ENCODE results near the gene ANKH. TPM values are rescaled to one million over a fixed set of nuclear protein-coding genes. Genes with fewer than 3 reads are reported as not detected.
A peak's percentile ranks its signal among the peaks of the same experiment; 100 is the strongest.

The ANKH gene
- total RNA-seq, 4 donors from 2014 or later = 33.4 to 49.4 (median 38.0) TPM

DNA sequence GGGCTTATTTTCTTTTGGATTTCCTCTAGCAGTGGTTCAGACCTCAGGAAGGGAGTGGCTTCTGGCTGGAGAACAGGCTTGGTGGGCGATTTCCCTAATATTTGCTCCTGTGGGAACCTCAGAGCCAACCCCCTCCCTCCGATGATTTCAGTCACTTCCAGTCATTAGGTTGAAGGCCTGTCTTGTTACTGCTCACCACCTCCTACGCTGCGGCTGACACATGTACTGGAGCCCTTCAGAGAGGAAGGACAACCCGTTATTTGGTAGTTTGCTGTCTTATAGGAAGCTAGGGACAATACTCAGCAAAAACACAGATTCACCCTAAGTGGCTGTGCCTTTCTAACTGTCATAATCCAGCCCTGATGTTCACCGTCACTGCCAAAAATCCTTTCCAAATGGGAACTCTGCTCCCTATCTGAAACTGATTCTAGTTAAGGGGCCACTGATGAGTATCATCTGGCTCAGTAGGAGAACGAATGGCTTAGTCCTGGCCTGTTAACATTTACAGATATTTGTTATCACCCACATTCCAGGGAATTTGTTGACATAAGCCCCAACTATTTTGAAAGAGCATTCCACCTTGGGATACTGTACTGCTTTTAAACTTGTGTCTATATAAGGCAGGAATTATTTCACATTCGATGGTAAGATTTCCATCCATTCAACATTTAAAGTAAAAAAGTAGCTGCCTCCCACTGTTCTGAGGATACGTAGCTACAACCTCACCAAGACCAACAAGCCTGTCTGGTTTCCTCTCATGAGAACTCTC is 29.3 kb upstream of the ANKH start:
- 62% methylated on average over 9 of the region's 9 CpGs for WGBS
- no peak for DNase-seq (ENCODE audit: extremely low spot score)
- Histone ChIP-seq H3K4me1 (peaks cover 7 to 23% (median 11%) of the 10 kb centered on the region in 4 donors), H3K27me3 (no peaks in the 10 kb centered on the region), H3K36me3 (no peaks in the 10 kb centered on the region), H3K9me3 (no peaks in the 10 kb centered on the region), H3K4me3 (no peak overlapping the region), H3K27ac (replicated peaks in 1 of 4) (peak overlapping the region; percentile 28 to 49 (median 40))
- no peak for TF ChIP-seq EP300 (IDR thresholded peaks at IDR 0.05)
- TF ChIP-seq, protein P1, sequence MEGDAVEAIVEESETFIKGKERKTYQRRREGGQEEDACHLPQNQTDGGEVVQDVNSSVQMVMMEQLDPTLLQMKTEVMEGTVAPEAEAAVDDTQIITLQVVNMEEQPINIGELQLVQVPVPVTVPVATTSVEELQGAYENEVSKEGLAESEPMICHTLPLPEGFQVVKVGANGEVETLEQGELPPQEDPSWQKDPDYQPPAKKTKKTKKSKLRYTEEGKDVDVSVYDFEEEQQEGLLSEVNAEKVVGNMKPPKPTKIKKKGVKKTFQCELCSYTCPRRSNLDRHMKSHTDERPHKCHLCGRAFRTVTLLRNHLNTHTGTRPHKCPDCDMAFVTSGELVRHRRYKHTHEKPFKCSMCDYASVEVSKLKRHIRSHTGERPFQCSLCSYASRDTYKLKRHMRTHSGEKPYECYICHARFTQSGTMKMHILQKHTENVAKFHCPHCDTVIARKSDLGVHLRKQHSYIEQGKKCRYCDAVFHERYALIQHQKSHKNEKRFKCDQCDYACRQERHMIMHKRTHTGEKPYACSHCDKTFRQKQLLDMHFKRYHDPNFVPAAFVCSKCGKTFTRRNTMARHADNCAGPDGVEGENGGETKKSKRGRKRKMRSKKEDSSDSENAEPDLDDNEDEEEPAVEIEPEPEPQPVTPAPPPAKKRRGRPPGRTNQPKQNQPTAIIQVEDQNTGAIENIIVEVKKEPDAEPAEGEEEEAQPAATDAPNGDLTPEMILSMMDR (IDR thresholded peaks at IDR 0.05) = no peak
- TF ChIP-seq POLR2AphosphoS5 (IDR thresholded peaks at IDR 0.05) = peak in 1 of 2 donors; percentile 36
- no peak for TF ChIP-seq POLR2A (IDR thresholded peaks at IDR 0.05; ENCODE audit: low read depth)
- intact Hi-C loops (cut with DNase I) = no loop called here

DNA sequence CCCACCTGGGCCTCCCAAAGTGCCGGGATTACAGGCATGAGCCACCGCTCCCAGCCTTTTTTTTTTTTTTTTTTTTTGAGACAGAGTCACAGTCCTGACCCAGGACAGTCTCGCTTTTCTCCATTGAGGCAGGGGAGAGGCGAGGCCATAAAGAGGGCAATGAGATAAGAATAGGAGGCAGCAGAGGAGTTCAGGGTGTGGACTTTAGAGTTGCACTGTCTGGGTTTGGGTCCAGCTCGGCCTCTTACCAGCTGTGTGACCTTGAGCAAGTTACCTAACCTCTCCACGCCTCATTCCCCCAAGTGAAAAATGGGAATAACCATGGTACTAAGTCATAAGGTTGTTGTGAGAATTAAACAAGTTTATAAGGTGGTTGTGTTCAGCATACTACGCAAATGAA is 24.6 kb upstream of the ANKH start:
- no peaks in the 10 kb centered on the region for H3K9me3 ChIP-seq
- H3K27ac ChIP-seq (replicated peaks in 1 of 4) = no peak overlapping the region
- 93% methylated on average over 7 of the region's 7 CpGs for WGBS
- no peak for DNase-seq (ENCODE audit: extremely low spot score)
- no peak overlapping the region for H3K4me3 ChIP-seq
- no peaks in the 10 kb centered on the region for H3K36me3 ChIP-seq
- no peaks in the 10 kb centered on the region for H3K27me3 ChIP-seq
- intact Hi-C loops (cut with DNase I) = no loop called here
- peaks cover 0 to 8% (median 7%) of the 10 kb centered on the region in 4 donors for H3K4me1 ChIP-seq
- TF ChIP-seq, protein P1 (IDR thresholded peaks at IDR 0.05) = no peak

DNA sequence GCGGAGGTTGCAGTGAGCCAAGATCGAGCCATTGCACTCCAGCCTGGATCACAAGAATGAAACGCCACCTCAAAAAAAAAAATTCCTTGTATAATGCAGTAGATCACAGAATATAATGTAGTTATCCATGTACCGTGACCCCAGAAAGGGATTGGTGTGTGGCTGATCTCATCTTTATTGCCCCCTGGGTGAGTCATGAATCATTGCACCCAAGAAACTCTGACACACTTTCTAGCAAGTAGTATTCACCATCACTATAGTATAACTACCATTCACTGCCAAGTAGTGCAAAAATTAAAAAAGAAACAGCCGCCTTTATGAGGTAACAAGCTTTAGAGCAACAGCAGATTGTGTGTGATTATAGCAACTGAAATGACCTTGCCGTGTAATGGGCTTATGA is 23.7 kb upstream of the ANKH start:
- intact Hi-C loops (cut with DNase I) = no loop called here
- no peak overlapping the region for H3K27ac ChIP-seq (replicated peaks in 1 of 4)
- no peaks in the 10 kb centered on the region for H3K4me1 ChIP-seq
- TF ChIP-seq, protein P1 (IDR thresholded peaks at IDR 0.05) = no peak
- TF ChIP-seq POLR2AphosphoS5 (IDR thresholded peaks at IDR 0.05) (no peak), POLR2A (IDR thresholded peaks at IDR 0.05; ENCODE audit: low read depth) (no peak)
- H3K36me3 ChIP-seq = no peaks in the 10 kb centered on the region
- DNase-seq (ENCODE audit: extremely low spot score) = no peak
- H3K4me3 ChIP-seq = no peak overlapping the region
- H3K9me3 ChIP-seq = no peaks in the 10 kb centered on the region
- no peaks in the 10 kb centered on the region for H3K27me3 ChIP-seq
- 85% methylated on average over 6 of the region's 6 CpGs for WGBS

DNA sequence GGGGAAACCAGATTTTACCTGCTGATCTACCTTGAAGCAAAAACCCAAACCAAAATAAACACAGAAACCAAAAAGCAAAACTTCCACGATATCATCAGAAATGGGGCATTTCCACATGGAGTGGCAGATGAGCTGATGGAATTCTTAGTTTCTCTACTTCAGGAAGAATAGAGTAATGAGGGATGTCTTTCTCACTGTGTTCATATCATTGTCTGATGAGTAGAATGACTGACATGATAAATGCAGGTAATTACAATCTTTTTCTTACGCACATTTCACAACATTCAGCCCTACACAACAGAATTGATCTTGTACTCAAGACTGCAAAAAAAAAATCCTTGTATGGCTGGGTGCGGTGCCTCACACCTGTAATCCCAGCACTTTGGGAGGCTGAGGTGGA is 23.2 kb upstream of the ANKH start:
- no peak for DNase-seq (ENCODE audit: extremely low spot score)
- TF ChIP-seq EP300 (IDR thresholded peaks at IDR 0.05) = no peak
- no peak for TF ChIP-seq POLR2AphosphoS5 (IDR thresholded peaks at IDR 0.05)
- no peak for TF ChIP-seq POLR2A (IDR thresholded peaks at IDR 0.05; ENCODE audit: low read depth)
- TF ChIP-seq, protein P1 (IDR thresholded peaks at IDR 0.05) = no peak
- Histone ChIP-seq H3K27ac (replicated peaks in 1 of 4) (no peak overlapping the region), H3K4me3 (no peak overlapping the region), H3K36me3 (no peaks in the 10 kb centered on the region), H3K27me3 (no peaks in the 10 kb centered on the region), H3K9me3 (no peaks in the 10 kb centered on the region), H3K4me1 (no peaks in the 10 kb centered on the region)
- intact Hi-C loops (cut with DNase I) = no loop called here
- WGBS = 87% methylated on average over 3 of the region's 3 CpGs

DNA sequence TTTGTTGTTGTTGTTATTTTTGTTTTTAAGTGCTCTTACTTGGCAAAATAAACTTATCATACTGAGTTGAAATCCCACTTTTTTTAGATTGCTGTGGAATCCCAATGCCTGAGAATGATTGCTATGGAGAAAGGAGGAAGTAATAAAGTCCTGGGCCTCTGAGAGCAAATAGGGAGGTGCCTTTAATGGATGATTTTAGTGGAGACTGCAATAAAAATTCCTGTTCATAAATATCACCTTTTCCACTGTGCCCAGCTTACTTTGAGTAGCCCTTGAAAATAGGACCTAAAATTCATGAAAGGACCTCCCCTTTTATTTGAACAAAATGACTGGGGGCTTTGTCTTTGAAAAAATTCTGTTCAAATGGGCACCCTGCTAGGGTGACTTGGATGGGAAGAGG is 21.8 kb upstream of the ANKH start:
- no peak overlapping the region for H3K27ac ChIP-seq (replicated peaks in 1 of 4)
- H3K4me3 ChIP-seq = no peak overlapping the region
- TF ChIP-seq EP300 (IDR thresholded peaks at IDR 0.05) (no peak), POLR2A (IDR thresholded peaks at IDR 0.05; ENCODE audit: low read depth) (no peak), POLR2AphosphoS5 (IDR thresholded peaks at IDR 0.05) (no peak)
- TF ChIP-seq, protein P1 (IDR thresholded peaks at IDR 0.05) = no peak
- DNase-seq (ENCODE audit: extremely low spot score) = no peak
- H3K27me3 ChIP-seq = no peaks in the 10 kb centered on the region
- intact Hi-C loops (cut with DNase I) = no loop called here
- no peaks in the 10 kb centered on the region for H3K9me3 ChIP-seq
- no peaks in the 10 kb centered on the region for H3K36me3 ChIP-seq
- no peaks in the 10 kb centered on the region for H3K4me1 ChIP-seq
